Stimulated activated CD8-positive, alpha-beta memory T cell treated with anti-CD3 and anti-CD28 coated beads, Interleukin-15, amount 100 ng/mL, for 24 hours (primary cell): ENCODE results near the gene KCNMB4.

Experiments used
- DNase-seq: peaks from one replicate; pipeline ENCODE4 v3.0.0-alpha.2; 2020; ENCODE audit warnings: low read depth

KCNMB4 gene

GRCh38 chr12:70444903-70445302, 78.8 kb downstream of the KCNMB4 start:
- no peak for DNase-seq

GRCh38 chr12:70448371-70448770, 82.3 kb downstream of the KCNMB4 start:
- no peak for DNase-seq

GRCh38 chr12:70449074-70449752, 83.1 kb downstream of the KCNMB4 start:
- no peak for DNase-seq

GRCh38 chr12:70449753-70450341, 83.8 kb downstream of the KCNMB4 start:
- no peak for DNase-seq

- no peak for DNase-seq
These were observed 85.4 kb downstream of the KCNMB4 start for GRCh38 chr12:70451528-70451927.

- DNase-seq, result no peak
These were observed 90.9 kb downstream of the KCNMB4 start for GRCh38 chr12:70456953-70457352.

GRCh38 chr12:70459786-70460185, 93.7 kb downstream of the KCNMB4 start:
- no peak for DNase-seq

GRCh38 chr12:70463997-70464396, 97.9 kb downstream of the KCNMB4 start:
- no peak for DNase-seq

GRCh38 chr12:70466753-70467152, 100.7 kb downstream of the KCNMB4 start:
- no peak for DNase-seq

GRCh38 chr12:70467476-70467875, 101.4 kb downstream of the KCNMB4 start:
- no peak for DNase-seq

- DNase-seq, result no peak
These were observed 102.0 kb downstream of the KCNMB4 start for GRCh38 chr12:70467918-70468733.

GRCh38 chr12:70468741-70469140, 102.7 kb downstream of the KCNMB4 start:
- no peak for DNase-seq

GRCh38 chr12:70469221-70469820, 103.2 kb downstream of the KCNMB4 start:
- DNase-seq, result no peak

GRCh38 chr12:70482764-70483163, 116.7 kb downstream of the KCNMB4 start:
- DNase-seq, result no peak
